Measurements from ENCODE around the gene KCNN3.

Gene KCNN3

DNA sequence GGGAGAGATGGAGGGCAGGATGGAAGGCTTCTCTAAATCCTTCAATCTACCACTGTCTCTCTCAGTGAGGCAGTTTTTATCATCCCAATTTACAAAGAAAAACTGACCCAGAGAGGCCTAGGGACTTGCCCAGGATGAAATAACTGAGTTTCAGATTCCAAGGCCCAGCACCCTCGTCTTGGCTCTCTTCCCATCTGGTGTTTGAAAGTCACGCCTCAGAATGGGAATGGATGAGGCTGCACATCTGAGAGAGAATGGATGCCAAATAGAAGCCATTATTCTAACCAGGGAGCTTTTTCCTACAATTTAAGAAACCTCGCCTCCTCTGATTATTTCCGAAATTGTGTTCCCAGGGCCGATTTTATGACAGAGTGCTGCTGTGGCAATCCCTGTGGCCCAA lies 10.6 kb upstream of the KCNN3 start:
- no peak for DNase-seq (ENCODE audit: low read depth in 4 of 4, low spot score in 1 of 4)

DNA sequence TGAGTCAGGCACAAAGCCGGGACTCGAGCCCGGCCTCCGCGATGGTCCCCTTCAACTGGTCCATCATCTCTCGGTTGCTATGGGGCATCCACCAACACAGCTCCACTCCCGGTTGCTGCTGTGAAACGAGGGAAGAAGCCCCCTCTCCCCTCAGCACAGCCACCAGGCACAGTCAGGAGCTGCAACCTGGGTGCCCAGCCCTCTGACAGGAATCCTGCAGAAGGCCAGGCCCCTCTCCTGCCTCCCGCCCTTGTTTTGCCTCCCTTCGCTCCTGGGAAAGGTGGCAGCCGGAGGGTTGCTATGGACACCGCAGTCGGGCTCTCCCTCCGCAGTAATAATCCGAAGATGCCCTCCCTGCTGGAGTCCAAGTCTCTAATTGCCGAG lies 8.9 kb upstream of the KCNN3 start:
- DNase-seq (ENCODE audit: low read depth in 4 of 4, low spot score in 1 of 4), result no peak

DNA sequence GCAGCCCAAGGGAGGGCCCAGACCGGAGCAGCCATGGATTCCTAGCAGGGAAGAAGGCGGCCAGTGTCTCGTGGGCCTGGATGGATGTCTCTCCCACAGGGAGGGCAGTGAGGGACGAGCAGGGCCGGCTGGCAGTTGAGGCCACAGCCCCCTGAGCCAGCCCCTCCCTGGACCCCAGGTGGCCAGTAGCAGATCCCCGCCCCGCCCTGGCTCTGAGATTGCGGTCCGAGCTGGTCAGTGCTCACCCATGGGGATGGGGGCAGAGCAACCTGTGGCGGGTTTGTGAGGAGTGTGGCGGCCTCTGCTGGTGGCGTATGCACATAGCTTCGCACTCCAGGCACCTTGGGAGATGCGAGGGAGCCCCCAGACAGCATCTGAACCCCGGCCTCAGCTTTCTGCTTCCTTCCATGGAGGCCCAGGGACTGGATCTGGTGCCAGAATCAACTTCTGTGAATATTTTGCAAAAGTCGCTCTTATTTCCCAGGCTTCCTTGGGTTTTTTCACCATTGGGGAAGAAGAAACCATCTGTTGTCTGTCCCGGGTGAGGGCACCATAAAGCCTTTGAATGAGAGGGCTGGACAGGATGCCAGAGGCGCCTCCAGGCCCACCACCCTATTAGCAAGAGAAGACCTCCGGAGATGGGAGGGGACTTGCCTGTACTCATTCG lies 8.4 kb upstream of the KCNN3 start:
- peak; percentile 49 to 64 (median 54) for DNase-seq (ENCODE audit: low read depth in 4 of 4, low spot score in 1 of 4)

DNA sequence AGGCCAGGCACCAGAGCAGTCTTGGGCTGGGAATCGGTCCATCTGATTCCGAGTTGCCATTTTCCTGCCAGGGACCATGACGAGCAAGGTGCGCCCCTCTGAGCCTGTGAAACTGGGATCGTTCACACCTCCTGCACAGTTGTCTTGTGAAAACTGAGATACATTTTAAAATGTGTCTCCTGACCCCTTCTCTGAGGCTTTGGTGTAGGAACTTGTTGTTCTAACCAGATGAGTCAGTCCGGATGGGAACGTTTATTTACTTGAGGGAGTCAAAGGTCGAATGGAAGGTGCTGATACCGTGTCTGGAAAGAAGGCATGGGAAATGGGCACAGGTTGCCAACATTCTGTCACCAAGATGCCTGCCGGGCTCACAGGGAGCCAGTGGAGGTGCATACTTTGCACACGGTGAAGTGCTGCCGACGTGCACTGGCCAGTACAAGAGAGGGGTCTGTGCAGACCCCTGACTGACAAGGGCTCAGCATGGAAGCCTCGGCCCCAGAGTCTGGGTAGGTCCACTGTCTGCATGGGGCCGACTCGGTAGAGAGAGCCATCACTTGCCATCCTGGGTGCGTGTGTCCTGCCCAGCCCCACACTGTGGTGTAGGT lies 7.4 kb upstream of the KCNN3 start:
- DNase-seq (ENCODE audit: low read depth in 4 of 4, low spot score in 1 of 4), result no peak

DNA sequence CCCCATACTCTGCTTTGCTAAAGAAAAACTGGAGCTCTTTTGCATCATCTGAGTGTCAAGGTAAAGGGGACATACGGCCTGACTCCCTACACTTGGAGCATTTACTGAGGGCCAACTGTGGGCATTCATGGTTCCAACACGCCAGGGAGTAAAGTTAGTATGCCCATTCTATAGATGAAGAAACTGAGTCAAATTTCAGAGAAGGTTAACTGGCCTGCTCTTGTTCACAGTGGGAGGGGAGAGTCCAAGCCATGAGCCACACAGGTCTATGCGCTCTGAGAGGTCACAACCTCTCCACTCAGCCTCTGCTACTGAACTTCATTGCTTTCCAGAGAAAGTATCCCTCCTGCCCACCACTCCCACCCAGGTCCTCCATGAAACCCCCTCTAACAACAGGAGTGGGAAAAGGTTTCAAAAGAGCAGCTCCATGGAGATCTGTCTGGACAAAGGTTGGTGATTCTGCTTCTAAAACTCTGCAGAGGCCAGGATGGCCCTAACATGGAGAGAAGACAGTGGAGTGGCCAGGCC lies 6.8 kb upstream of the KCNN3 start:
- DNase-seq (ENCODE audit: low read depth in 4 of 4, low spot score in 1 of 4), result no peak

DNA sequence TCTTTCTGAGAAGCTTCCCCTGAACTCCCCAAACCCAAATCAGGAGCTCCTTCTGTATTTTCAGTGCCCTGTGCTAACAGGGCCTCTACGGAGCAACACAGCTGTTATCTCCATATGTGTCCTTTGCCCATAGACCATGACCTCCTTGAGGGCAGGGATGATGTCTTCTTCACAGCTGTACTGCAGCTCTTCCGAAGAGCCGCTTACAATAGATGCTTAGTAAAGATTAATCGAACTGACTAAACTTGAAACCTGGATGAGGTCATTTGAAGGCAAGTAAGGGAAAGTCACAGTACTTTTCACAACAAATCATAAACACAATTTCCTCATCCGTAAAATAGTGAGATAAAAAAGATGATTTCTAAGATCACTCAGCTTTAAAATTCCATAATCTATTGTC lies 4.4 kb upstream of the KCNN3 start:
- DNase-seq (ENCODE audit: low read depth in 4 of 4, low spot score in 1 of 4), result no peak

DNA sequence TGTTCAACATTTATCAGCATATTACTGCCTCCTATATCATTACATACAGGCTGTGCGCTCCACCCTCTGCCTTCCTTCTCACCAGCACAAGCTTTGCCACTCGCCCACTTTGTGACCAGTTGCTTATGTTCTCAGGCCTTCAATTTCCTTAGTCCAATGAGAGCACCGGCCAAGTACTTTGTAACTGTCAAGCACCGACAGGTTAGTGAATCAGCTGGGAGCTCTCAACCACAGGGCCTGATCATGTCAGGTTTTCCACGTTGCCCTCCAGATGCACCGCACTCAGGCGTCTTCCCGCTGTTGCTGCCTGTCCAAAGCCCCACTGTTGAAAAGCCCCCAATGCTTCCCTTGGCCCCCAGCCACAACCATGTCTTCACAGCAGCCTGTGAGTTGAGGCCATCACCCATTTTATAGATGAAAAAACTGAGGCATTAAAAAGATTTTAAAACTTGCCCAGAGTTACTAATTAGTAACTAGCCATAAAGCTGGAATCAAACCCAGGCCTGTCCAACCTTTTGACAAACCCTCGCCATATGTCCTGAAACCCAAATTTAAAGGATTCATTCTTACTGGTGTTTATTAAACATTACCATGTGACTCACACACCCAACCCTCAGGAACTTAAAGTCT lies 3.4 kb upstream of the KCNN3 start:
- no peak for DNase-seq (ENCODE audit: low read depth in 4 of 4, low spot score in 1 of 4)

DNA sequence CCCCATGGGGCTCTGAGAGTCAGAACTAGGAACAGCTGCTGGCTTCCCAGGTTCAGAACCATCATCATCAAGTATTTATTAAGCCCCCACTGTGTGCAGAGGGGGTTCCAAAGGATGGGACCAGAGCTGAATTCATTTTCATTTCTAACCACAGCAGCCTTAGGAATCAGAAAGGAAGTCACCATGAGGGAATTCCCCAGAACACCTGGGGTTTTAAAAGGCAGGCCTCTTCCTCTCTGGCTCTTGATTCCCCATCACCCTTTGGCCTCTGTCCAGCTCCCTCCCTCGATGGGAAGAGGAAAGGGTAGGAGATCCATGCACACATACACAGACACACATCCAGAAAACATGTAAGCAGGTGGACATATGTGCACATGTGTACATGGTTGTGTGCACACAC lies 1.3 kb upstream of the KCNN3 start:
- DNase-seq (ENCODE audit: low read depth in 4 of 4, low spot score in 1 of 4), result no peak

DNA sequence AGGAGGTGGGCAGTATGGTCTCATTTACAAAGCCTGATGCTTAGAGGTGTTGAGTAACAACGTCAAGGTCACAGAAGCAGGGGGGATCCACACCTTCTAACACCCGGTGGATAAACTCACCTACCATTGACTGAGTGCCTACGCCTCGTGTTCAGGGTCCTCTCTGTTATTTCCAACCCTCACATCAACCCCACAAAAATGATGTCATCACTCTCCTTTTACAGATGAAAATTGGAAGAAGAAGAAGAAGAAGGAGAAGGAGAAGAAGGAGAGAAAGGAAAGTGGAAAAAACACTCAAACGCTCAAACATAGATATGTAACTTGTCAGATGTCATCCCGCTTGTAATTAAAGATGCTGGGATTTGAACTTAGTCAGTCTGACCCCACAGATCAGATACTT lies 653 bp upstream of the KCNN3 start:
- no peak for DNase-seq (ENCODE audit: low read depth in 4 of 4, low spot score in 1 of 4)

DNA sequence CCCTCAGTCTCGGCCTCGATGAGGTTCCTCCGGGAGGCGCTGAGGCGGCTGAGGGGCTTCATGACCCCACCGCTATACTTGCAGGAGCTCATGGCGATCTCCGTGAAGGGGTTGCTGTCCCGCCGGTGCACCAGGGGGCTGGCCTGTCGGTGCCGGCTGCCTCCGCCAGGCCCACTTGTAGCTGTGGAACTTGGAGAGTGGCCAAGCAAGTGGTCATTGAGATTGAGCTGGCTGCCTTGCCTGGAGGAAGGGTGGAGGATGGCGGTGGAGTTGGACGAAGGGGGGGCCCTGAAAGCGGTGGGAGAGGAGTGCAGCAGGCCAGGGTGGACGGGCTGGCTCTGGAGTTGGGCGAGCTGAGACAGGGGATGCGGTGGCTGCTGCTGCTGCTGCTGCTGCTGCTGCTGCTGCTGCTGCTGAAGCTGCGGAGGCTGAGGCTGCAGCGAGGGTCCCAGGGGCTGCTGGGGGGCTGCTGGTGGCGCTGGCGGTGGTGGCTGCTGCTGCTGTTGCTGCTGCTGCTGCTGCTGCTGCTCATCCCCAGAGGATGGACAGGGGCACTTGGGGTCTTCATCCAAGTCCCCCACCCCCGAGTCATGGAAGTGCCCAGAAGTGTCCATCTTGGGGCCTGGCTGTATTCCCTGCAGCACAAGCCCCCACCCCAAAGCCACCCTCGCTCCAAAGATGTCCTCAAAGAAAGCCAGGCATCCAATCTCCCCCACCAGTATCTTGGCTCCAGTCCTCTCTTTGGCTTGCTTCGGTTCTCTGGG lies 548 bp downstream of the KCNN3 start:
- DNase-seq (ENCODE audit: low read depth in 4 of 4, low spot score in 1 of 4), result no peak

DNA sequence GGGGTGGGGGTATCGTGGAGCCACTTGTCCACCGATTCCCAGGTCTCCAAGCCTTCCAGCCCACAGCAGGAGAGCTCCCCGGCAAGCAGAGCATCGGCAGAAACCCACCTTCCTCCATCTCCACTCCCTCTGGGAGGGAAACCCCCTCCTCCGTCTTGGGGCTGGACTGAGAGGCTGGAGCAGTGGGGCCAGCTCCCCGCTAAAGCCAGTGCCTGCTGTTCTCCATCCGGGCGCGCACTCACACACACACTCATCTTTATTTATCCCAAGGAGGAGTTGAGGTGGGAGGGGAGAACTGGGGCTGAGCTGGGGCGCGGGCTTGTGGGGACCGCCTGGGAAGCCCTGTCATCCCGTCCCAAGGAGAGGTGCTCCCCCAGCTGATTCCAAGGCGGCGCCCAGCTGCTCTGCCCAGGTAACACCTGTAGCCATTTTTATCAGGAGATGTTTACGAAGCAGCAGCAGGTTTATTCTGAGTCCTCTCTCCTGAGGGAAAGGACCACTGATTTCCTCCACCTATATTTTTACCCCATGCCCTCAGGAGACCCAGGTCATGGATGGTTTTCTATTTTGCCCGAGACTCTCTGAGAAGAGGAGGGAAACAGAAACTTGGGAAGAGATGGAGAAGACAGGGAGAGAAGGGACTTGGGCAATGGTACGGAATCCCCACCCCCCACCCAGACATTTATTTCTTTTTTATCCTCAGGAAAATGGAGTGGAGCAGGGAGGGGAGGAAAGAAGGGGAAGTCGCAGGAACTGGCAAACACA lies 2.1 kb downstream of the KCNN3 start:
- DNase-seq (ENCODE audit: low read depth in 4 of 4, low spot score in 1 of 4), result no peak

DNA sequence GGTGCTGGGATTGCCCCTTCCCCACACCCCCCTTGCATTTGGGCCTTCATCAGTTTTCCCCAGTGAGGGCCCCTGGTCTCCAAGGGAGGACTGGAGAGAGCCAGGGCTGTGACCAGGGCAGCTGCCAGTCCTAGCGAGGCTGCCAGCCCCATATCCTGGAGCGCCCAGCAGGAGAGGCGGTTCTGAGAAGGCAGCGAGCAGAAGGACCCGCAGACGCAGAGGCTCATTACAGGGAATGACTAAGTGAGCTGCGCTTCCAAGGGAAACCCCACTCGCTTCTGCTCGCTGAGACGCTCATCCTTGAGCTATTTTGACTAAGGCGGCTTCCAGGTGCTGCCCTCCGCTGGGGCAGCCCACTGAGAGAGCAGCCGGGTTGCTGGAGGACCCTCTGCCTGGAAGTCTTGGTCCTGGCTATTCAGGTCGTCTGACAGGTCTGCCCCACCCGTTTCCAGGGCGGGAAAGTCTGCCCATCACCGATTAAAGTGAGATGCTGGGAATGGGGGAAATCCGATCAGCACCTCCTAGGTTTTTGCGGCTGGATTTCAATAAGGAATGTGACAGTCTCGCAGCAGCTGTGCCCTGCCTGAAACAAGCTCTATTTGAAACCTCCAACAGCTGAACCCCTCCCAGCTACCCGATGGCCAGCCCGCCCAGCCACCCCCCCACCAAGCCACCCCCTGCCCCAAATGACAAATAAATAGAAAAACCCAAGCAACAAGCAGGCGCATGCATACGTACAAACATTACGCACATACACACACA lies 2.8 kb downstream of the KCNN3 start:
- DNase-seq (ENCODE audit: low read depth in 4 of 4, low spot score in 1 of 4), result peak in 3 of 4 experiments; percentile 14 to 44 (median 14)

DNA sequence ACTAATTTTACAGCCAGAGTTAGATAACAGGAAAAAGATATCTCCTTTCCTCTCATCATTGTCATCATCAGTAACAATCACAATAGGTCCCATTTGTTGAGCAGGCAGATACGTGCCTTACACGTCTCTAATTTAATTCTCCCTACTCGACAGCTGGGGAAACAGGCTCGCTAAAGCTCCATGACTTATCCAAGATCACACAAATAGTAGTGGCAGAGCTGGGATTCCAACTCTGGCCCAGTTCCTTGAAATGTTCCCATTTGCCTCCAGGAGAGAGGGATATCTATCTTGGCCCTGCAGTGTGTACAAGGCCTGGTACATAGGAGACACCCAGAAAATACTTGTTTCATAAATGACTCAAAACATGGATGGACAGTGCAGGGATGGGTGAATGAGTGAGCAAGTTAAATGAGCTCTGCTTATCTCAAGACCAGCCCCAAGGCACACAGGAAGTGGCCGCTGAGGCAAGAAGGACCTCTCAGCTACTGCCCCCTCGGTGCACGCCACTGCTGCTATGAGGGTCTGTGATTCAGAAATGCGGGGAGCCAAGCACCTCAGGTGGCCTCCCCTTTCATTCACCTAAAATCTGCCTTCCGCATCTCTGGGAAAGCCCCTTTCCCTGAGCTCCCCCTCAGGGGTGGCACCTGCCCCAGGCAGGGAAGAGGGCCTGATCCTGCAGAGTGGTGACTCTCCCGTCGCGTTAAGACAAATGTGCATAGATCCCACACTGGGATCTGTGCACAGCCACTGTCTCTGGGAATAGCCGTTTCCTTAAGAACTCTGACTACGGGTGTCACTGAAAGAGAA lies 3.6 kb downstream of the KCNN3 start:
- no peak for DNase-seq (ENCODE audit: low read depth in 4 of 4, low spot score in 1 of 4)

DNA sequence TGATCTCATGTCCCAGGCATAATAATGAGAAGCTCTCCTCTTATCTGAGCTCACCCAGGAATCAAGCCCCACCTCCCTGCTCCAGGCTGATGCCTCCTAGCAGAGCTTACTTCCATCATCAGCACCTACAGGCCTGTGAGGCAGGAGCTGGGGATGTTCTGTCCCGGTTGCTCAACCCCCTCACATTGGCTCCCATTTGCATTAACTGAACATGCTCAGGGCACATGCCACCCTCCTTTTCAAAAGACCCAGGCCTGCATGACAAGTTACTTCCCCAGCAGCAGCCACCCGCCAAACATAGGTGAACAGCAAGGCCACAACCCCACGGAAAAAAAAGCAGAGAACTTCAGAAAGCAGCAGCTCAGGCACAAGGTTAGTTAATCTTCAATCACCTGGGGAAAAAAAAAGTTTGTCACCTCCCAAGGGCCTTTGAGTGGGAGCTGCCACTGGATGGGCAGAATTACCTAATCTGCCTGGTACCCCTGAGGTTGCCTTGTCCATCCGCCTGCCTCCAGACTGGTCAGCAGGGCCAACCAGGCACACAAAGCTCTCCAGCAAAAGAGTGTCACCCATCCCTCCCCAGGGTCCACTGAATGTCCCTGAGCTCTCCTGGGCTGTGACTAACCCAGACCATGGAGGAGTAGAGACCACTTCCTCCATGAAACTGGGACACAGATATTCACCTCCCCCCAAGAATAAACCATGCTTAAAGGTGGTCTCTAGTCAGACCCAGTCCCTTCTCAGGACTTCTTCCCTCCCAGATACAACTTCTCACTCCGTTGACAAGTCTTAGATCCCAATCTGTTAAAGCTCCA lies 4.4 kb downstream of the KCNN3 start:
- DNase-seq (ENCODE audit: low read depth in 4 of 4, low spot score in 1 of 4), result no peak

DNA sequence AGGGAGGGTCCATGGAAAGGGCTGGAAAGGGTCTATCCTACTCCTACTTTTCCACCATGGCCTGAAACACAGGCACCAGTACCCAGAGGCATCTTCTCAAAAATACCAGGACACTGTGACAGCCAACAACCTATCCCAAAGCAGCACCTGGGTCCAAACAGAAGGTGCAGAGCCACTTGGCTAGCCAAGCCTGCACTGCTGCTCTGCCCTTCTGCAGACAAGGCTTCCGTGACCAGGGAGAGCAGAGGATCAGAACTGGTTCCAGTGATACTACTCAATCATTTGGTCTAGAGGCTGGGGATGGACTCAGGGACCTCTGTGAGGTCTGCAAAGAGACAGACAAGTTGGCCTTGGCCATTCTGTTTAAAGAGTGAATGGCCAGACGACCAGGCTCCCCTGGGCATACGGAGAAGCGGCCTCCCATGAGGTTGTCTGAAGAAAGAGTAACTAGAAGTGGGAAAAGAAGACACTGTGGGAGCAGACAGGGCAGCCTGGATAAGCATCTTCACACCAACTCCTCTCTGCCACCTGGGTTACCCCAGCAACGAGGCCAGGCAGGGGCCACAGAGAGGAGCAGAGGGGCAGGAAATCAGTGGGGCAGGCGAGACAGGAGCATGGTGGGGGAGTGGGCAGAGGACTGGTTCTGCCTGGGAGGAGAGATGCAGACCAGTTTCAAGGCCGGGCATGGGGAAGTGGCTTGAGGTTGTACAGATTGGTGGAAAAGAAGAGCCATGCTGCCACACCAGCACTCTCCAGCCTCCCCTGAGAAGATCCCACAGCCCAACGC lies 5.7 kb downstream of the KCNN3 start:
- no peak for DNase-seq (ENCODE audit: low read depth in 4 of 4, low spot score in 1 of 4)

DNA sequence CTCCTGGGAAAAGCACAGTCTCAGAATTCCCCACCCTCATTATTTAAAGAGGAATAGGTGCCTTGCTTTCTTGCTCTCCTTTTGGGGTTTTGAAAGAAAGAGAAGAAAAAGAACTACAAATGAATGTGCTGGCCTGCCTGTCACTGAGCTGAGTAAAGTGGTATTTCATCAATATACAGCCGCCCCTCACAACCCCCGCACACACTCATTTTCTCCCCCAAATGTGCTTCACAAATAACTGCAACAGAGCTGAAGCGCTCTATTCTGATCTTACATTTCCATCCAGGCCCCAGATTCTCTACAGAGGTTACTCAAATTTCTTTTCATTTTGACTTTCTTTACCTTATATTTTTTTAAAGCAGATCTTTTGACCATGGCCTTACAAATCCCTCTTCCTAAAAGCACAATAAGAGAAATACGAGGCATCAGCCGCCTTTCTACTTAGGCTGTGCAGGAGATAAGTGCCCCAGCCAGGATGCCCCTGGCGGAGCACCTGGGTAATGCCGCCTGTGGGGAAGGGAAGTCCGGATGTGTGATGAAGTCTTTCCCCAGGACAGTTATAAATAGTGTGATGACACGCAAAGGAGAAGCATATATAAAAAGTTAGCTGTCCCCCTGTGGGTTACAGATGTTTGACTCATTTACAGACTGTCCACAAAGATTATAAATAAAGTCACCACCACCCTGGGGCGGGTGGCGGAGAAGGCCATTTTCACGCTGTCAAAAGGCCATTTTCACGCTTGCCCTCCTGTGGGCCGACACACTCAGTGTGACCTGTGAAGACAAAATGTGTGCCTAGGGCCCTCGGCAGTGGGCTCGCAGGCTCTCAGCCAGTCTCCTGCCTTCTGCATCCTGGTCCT lies 6.5 kb downstream of the KCNN3 start:
- peak in 1 of 4 experiments; percentile 23 for DNase-seq (ENCODE audit: low read depth in 4 of 4, low spot score in 1 of 4)

DNA sequence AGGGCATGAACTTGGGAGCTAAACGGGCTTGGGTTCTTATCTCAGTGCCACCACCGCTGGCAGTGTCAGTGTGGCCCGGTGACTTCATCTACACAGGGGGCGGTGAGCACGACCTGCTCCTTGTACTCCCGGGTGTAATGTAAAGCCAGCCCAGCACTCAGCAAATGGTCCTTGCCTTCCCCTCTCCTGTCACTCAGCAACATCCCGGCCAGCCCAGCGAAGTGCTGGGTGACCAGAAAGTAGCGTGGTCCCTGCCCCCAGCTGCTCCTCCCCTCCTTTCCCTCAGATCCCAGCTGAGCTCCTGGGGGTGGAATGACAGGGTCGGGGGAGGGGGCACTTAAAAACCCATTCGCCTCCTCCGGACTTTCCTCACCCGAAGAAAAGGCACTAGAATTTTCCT lies 7.2 kb downstream of the KCNN3 start:
- no peak for DNase-seq (ENCODE audit: low read depth in 4 of 4, low spot score in 1 of 4)
